H1 (cell line): Measurements from ENCODE around the gene CDC42SE1. TPM values are rescaled to one million over a fixed set of nuclear protein-coding genes. Genes with fewer than 3 reads are reported as not detected.

Experiments
- CTCF ChIA-PET: fragments of 300-600 bp; sonication (Branson Sonifier 250); formaldehyde crosslinking; loops from one replicate; lab custom pipeline; 2021; ENCODE audit not compliant: partially characterized antibody; lab: Charles Lee
- POLR2A ChIA-PET: fragments of 300-600 bp; sonication (Branson Sonifier 250); formaldehyde crosslinking; loops from one replicate; lab custom pipeline; 2021; ENCODE audit warnings: inconsistent platforms; ENCODE audit not compliant: partially characterized antibody; lab: Charles Lee
- DNase-seq, 2 experiments: peaks; one replicate each; pipeline versions ENCODE4 v3.0.0 to v3.0.0-alpha.2; 2010 to 2022; ENCODE audit warnings: low spot score in 2 of 2, low read depth in 1 of 2, mixed read lengths in 1 of 2
- FAIRE-seq: peaks from 2 replicates; lab custom pipeline; 2011; peaks lifted over from hg19 to GRCh38; lab: Jason Lieb, UNC
- H2AFZ ChIP-seq: 2 replicates; pipeline ENCODE4 v1.8.1; 2012; ENCODE audit warnings: low read length, inconsistent platforms
- H2AK5ac ChIP-seq: 2 replicates; pipeline ENCODE4 v1.6.1; 2013; ENCODE audit warnings: low read depth, low read length
- H2BK120ac ChIP-seq: replicated peaks from 2 replicates; pipeline ENCODE3; 2013; ENCODE audit warnings: low read depth, low read length, inconsistent platforms
- H2BK12ac ChIP-seq: 2 replicates; pipeline ENCODE4 v1.6.1; 2013; ENCODE audit warnings: low read depth, low read length
- H2BK15ac ChIP-seq: 2 replicates; pipeline ENCODE4 v1.6.1; 2013; ENCODE audit warnings: low read length
- H2BK20ac ChIP-seq: 2 replicates; pipeline ENCODE4 v1.6.1; 2013; ENCODE audit warnings: low read length
- H2BK5ac ChIP-seq: 2 replicates; pipeline ENCODE4 v1.6.1; 2013; ENCODE audit warnings: low read depth, low read length
- H3K14ac ChIP-seq: 2 replicates; pipeline ENCODE4 v1.6.1; 2013; ENCODE audit warnings: inconsistent platforms; ENCODE audit not compliant: insufficient read length
- H3K18ac ChIP-seq: 2 replicates; pipeline ENCODE4 v1.6.1; 2013; ENCODE audit warnings: low read length; ENCODE audit errors: extremely low read depth
- H3K23ac ChIP-seq: 2 replicates; pipeline ENCODE4 v1.6.1; 2013; ENCODE audit warnings: inconsistent platforms; ENCODE audit not compliant: insufficient read length
- H3K23me2 ChIP-seq: 2 replicates; pipeline ENCODE4 v1.6.1; 2013; ENCODE audit warnings: low read depth, low read length
- H3K27ac ChIP-seq: 2 replicates; pipeline ENCODE4 v1.6.1; 2011; ENCODE audit warnings: low read depth, low read length, inconsistent platforms
- H3K27me3 ChIP-seq, 4 experiments: replicated peaks in 1 of 4; 1 replicate in 1 of 4; 2 replicates in 3 of 4; pipeline versions ENCODE4 v1.6.1 to v1.8.1; 2011 to 2013; ENCODE audit warnings: low read length in 3 of 4, mild to moderate bottlenecking in 3 of 4, inconsistent platforms in 2 of 4, mixed read lengths in 2 of 4, moderate library complexity in 1 of 4; ENCODE audit not compliant: control insufficient read depth in 3 of 4, insufficient read depth in 3 of 4; ENCODE audit errors: extremely low read depth in 1 of 4
- H3K36me3 ChIP-seq, 4 experiments: 2 replicates each; pipeline versions ENCODE4 v1.6.1 to v1.8.1; 2011 to 2013; ENCODE audit warnings: mild to moderate bottlenecking in 4 of 4, low read length in 3 of 4, moderate library complexity in 2 of 4, control low read depth in 1 of 4, inconsistent platforms in 1 of 4; ENCODE audit not compliant: insufficient read depth in 4 of 4, control insufficient read depth in 2 of 4
- H3K4ac ChIP-seq: replicated peaks from 2 replicates; pipeline ENCODE3; 2013; ENCODE audit warnings: low read length, low read depth, mixed read lengths, inconsistent platforms; ENCODE audit not compliant: insufficient read length
- H3K4me1 ChIP-seq, 4 experiments: replicated peaks in 1 of 4; 1 replicate in 1 of 4; 2 replicates in 3 of 4; pipeline versions ENCODE4 v1.6.1 to v1.8.1; 2011 to 2013; ENCODE audit warnings: low read length in 3 of 4, inconsistent platforms in 2 of 4, mixed read lengths in 1 of 4; ENCODE audit not compliant: insufficient read depth in 4 of 4, control insufficient read depth in 3 of 4
- H3K4me2 ChIP-seq, 2 experiments: 2 replicates each; pipeline versions ENCODE4 v1.6.1 to v1.8.1; 2011 to 2013; ENCODE audit warnings: low read depth in 2 of 2, low read length in 2 of 2, control low read depth in 1 of 2, inconsistent platforms in 1 of 2, mild to moderate bottlenecking in 1 of 2; ENCODE audit not compliant: insufficient read depth in 1 of 2
- H3K4me3 ChIP-seq, 4 experiments: fragments of 200-600, 300-600 bp in 1 of 4; sonication (generic), shearing (Covaris generic), sonication (Bioruptor Twin) in 1 of 4; 2 replicates each; pipeline versions ENCODE4 v1.5.1 to v1.8.1; 2011 to 2016; ENCODE audit warnings: low read length in 4 of 4, low read depth in 3 of 4, control low read depth in 2 of 4, inconsistent platforms in 2 of 4, mild to moderate bottlenecking in 2 of 4, mixed read lengths in 1 of 4, moderate library complexity in 1 of 4; ENCODE audit not compliant: insufficient read depth in 2 of 4; ENCODE audit errors: extremely low read depth in 1 of 4
- H3K56ac ChIP-seq: replicated peaks from 2 replicates; pipeline ENCODE3; 2013; ENCODE audit warnings: low read depth, mild to moderate bottlenecking, mixed read lengths, low read length, inconsistent platforms; ENCODE audit not compliant: insufficient read length
- H3K79me1 ChIP-seq: 2 replicates; pipeline ENCODE4 v1.6.1; 2013; ENCODE audit warnings: low read depth, low read length, control low read depth
- H3K79me2 ChIP-seq, 2 experiments: 2 replicates each; pipeline versions ENCODE4 v1.6.1 to v1.8.1; 2012 to 2013; ENCODE audit warnings: low read length in 2 of 2, mild to moderate bottlenecking in 2 of 2, inconsistent platforms in 1 of 2; ENCODE audit not compliant: insufficient read depth in 2 of 2, control insufficient read depth in 1 of 2
- H3K9ac ChIP-seq, 4 experiments: replicated peaks in 1 of 4; 1 replicate in 1 of 4; 2 replicates in 3 of 4; pipeline versions ENCODE4 v1.6.1 to v1.8.1; 2011 to 2013; ENCODE audit warnings: low read depth in 3 of 4, low read length in 3 of 4, control low read depth in 2 of 4, mild to moderate bottlenecking in 2 of 4, moderate library complexity in 2 of 4, inconsistent platforms in 1 of 4; ENCODE audit errors: extremely low read depth in 1 of 4
- H3K9me3 ChIP-seq, 2 experiments: 2 replicates each; pipeline versions ENCODE4 v1.6.1 to v1.8.1; 2012 to 2013; ENCODE audit warnings: mild to moderate bottlenecking in 2 of 2, moderate library complexity in 2 of 2, control low read depth in 1 of 2, inconsistent platforms in 1 of 2, low read depth in 1 of 2, low read length in 1 of 2, mixed read lengths in 1 of 2; ENCODE audit not compliant: insufficient read depth in 2 of 2
- H4K20me1 ChIP-seq, 2 experiments: replicated peaks in 1 of 2; 2 replicates each; pipeline versions ENCODE3 to v1.8.1; 2011 to 2013; ENCODE audit warnings: inconsistent platforms in 2 of 2, low read length in 2 of 2, mild to moderate bottlenecking in 1 of 2; ENCODE audit not compliant: insufficient read depth in 2 of 2, control insufficient read depth in 1 of 2
- H4K5ac ChIP-seq: 2 replicates; pipeline ENCODE4 v1.6.1; 2013; ENCODE audit warnings: low read length, low read depth, mixed read lengths, inconsistent platforms; ENCODE audit not compliant: insufficient read length
- H4K8ac ChIP-seq: 2 replicates; pipeline ENCODE4 v1.8.0; 2013; ENCODE audit warnings: mild to moderate bottlenecking, moderate library complexity, low read length, inconsistent platforms; ENCODE audit not compliant: insufficient read depth; ENCODE audit errors: extremely low read depth
- H4K91ac ChIP-seq: replicated peaks from 2 replicates; pipeline ENCODE3; 2013; ENCODE audit warnings: low read length, mixed read lengths, inconsistent platforms; ENCODE audit not compliant: insufficient read length
- ASH2L ChIP-seq: fragments of 200-600, 300-600 bp; sonication (generic); IDR thresholded peaks from one replicate; pipeline ENCODE4 v1.7.1; 2017; ENCODE audit warnings: low read length
- CHD2 ChIP-seq: IDR thresholded peaks from 2 replicates; pipeline ENCODE4 v1.6.1; 2012; ENCODE audit warnings: low read length, improper control_type of control experiment
- GABPA ChIP-seq: IDR thresholded peaks from 2 replicates; pipeline ENCODE4 v1.6.1; 2011; ENCODE audit warnings: mild to moderate bottlenecking, low read length, moderate library complexity, borderline replicate concordance; ENCODE audit not compliant: insufficient read depth
- NRF1 ChIP-seq: IDR thresholded peaks from 2 replicates; pipeline ENCODE4 v1.6.1; 2011; ENCODE audit warnings: mild to moderate bottlenecking, low read depth, low read length, improper control_type of control experiment
- POU5F1 ChIP-seq: IDR thresholded peaks from 2 replicates; pipeline ENCODE4 v1.6.1; 2011; ENCODE audit warnings: low read depth, mild to moderate bottlenecking, low read length, moderate library complexity
- RAD21 ChIP-seq, 2 experiments: IDR thresholded peaks in 1 of 2; conservative IDR thresholded peaks in 1 of 2; 2 replicates each; pipeline ENCODE4 v1.6.1; 2011; ENCODE audit warnings: low read depth in 2 of 2, low read length in 2 of 2, improper control_type of control experiment in 1 of 2, inconsistent platforms in 1 of 2, mild to moderate bottlenecking in 1 of 2, moderate library complexity in 1 of 2
- SRF ChIP-seq: IDR thresholded peaks from 2 replicates; pipeline ENCODE4 v1.6.1; 2011; ENCODE audit warnings: mild to moderate bottlenecking, low read depth, low read length, moderate library complexity
- TAF7 ChIP-seq: optimal IDR thresholded peaks from 2 replicates; pipeline ENCODE3; 2011; ENCODE audit warnings: low read depth, mild to moderate bottlenecking, inconsistent platforms, low read length, moderate library complexity, borderline replicate concordance
- WGBS, 2 experiments: shearing (Covaris generic) in 1 of 2; methylation state at CpG; one replicate each; pipeline versions ENCODE4 v1.1.6 to v1.1.7; 2013 to 2015; ENCODE audit warnings: low lambda C conversion rate in 2 of 2, mixed read lengths in 2 of 2, inconsistent platforms in 1 of 2, low coverage in 1 of 2, missing lambda C conversion rate in 1 of 2; ENCODE audit not compliant: insufficient replicate concordance in 2 of 2, insufficient coverage in 1 of 2, insufficient read length in 1 of 2; ENCODE audit errors: extremely low coverage in 1 of 2, missing lambda C conversion rate in 1 of 2; 5-methylcytosine and 5-hydroxymethylcytosine counted together
- polyA plus RNA-seq, 7 experiments: library from polyadenylated mRNA; depleted of rRNA in 3 of 7; stranded (reverse) in 5 of 7; unstranded in 2 of 7; fragments of >200 nt in 5 of 7; fragments of 200-250 nt in 2 of 7; gene quantifications; 1 replicate in 5 of 7; 2 replicates in 1 of 7; 4 replicates in 1 of 7; pipeline versions ENCODE4 v1.2.1 to v1.2.3, GENCODE V29; 2011 to 2013; ENCODE audit warnings: missing spikeins in 2 of 7, mixed read lengths in 2 of 7
- total RNA-seq: library from RNA; stranded (reverse); fragmentation: NEBNext Ultra II Directional; extraction: Animal tissue kit (Norgen Biotek cat#: 25700); gene quantifications from 2 replicates; pipeline ENCODE4 v1.2.1, GENCODE V29; 2021

The CDC42SE1 gene
- total and polyA plus RNA-seq, 2 of the 8 experiments (the other 6 are each of a cell fraction or from before 2014, with no cell fraction given) = 30.5 to 74.1 TPM

- H3K14ac ChIP-seq = no peak overlapping the region
- FAIRE-seq (no peak), DNase-seq (no peak)
- no peak overlapping the region for H2BK12ac ChIP-seq
- no peaks in the 10 kb centered on the region for H3K79me1 ChIP-seq
- H2BK15ac ChIP-seq = no peak overlapping the region
- no peak overlapping the region for H3K56ac ChIP-seq
- H2BK20ac ChIP-seq = no peak overlapping the region
- H2BK120ac ChIP-seq = no peak overlapping the region
- peak overlapping the region; percentile 6 to 57 (median 41); a peak in 6 of 8 replicates for H3K4me3 ChIP-seq
- peak overlapping the region; percentile 71 to 74 for H3K4me2 ChIP-seq
- no peak overlapping the region for H4K91ac ChIP-seq
- peaks cover 9 to 12% (median 9%) of the 10 kb centered on the region in 4 experiments; a peak in 6 of 7 replicates for H3K4me1 ChIP-seq
- H3K9ac ChIP-seq = no peak overlapping the region; a peak in 2 of 7 replicates
- no peak overlapping the region for H3K4ac ChIP-seq
- H3K36me3 ChIP-seq = no peaks in the 10 kb centered on the region
- ChIA-PET POLR2A (interaction anchor here (0.6 to 3.1 kb wide), 20 partner anchors 8 to 435 kb away, joined by 3 to 28 read pairs (median 5); partner anchors contain the start of genes ANXA9, C1orf56, CDC42SE1 and CERS2), CTCF (interaction anchor here (0.6 to 7.8 kb wide), 26 partner anchors 10 to 665 kb away, joined by 3 to 142 read pairs (median 4); partner anchors contain the start of genes ANXA9, CDC42SE1, TNFAIP8L2 and VPS72)
- H3K27me3 ChIP-seq = no peaks in the 10 kb centered on the region
- H4K20me1 ChIP-seq = no peaks in the 10 kb centered on the region
- H4K8ac ChIP-seq = no peak overlapping the region
- no peaks in the 10 kb centered on the region for H3K9me3 ChIP-seq
- H3K18ac ChIP-seq = no peak overlapping the region
- TF ChIP-seq TAF7 (no peak), RAD21 (IDR thresholded peaks at IDR 0.05 in 1 of 2, conservative IDR thresholded peaks at IDR 0.05 in 1 of 2; ENCODE audit: low read depth in 2 of 2, low read length in 2 of 2) (no peak), ASH2L (no peak), SRF (no peak), NRF1 (no peak), CHD2 (no peak), GABPA (no peak), POU5F1 (no peak)
- no peak overlapping the region for H2AFZ ChIP-seq
- peaks cover 0 to 5% of the 10 kb centered on the region in 2 experiments; a peak in 2 of 4 replicates for H3K79me2 ChIP-seq
- H3K23ac ChIP-seq = no peak overlapping the region
- H3K23me2 ChIP-seq = peaks cover 5% of the 10 kb centered on the region
- WGBS, 2 experiments = 71% methylated on average over 4 of the region's 4 CpGs; no CpG with 5 or more reads in 1 of the 2 experiments
- no peak overlapping the region for H2AK5ac ChIP-seq
- H4K5ac ChIP-seq = no peak overlapping the region
- H2BK5ac ChIP-seq = no peak overlapping the region
- no peak overlapping the region for H3K27ac ChIP-seq
Observed at GRCh38 chr1:151005729-151006319, 53.6 kb downstream of the CDC42SE1 start.
